ENCODE data around the gene PER3.

DNA sequence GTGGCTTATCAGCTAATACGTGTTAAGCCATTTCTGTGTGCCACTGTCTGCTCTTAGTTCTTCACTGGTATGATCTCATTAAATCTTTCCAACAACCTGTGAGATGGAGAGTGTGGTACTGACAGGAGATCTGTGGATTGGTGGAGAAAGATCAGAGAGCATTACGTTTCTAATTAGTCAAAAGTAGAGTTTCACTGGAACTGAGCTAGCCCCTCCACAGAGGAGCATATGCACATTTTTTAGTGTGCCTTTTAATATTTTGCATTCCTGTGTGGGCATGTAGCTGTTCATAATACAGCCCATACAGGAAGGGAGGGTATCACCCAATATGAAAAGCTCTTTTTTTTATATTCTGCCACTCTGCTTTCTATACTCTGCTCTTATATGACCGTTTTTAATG lies 37.2 kb downstream of the PER3 start:
- TF ChIP-seq CTCF (IDR thresholded peaks at IDR 0.05; ENCODE audit: poor library complexity) (no peak), EZH2phosphoT487 (IDR thresholded peaks at IDR 0.05; ENCODE audit: low read depth, severe bottlenecking, unreplicated experiment) (no peak), EZH2 (IDR thresholded peaks at IDR 0.05; ENCODE audit: borderline replicate concordance) (no peak)
